ENCODE data around the gene PARP12.

DNA sequence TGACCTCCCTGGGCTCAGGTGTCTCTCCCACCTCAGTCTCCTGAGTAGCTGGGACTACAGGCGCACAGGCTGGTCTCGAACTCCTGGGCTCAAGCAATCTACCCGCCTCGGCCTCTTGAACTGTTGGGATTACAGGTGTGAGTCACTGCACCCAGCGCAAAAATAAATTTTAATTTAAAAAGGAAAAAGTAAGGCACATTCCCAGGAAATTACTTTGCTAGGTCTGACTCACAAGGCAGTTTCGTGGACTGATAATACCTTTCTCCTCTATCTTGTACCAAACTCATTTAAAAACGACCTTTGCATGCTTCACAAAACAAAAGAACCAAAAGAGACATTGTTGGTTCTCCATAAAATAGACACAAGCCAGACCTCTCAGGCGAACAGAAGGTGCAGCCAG, 29.7 kb downstream of the PARP12 start:
- no peak for TF ChIP-seq RARB (CRISPR knock-in tag; IDR thresholded peaks at IDR 0.05)
- TF ChIP-seq ESRRG (CRISPR knock-in tag; IDR thresholded peaks at IDR 0.05) = no peak
- no peak for TF ChIP-seq ARNTL (CRISPR knock-in tag; IDR thresholded peaks at IDR 0.05; ENCODE audit: borderline replicate concordance, low read depth)
- TF ChIP-seq BACH2 (CRISPR knock-in tag; IDR thresholded peaks at IDR 0.05; ENCODE audit: borderline replicate concordance) = no peak
- TF ChIP-seq ISL1 (CRISPR knock-in tag; IDR thresholded peaks at IDR 0.05) = no peak
- TF ChIP-seq PATZ1 (CRISPR knock-in tag; IDR thresholded peaks at IDR 0.05; ENCODE audit: borderline replicate concordance) = no peak
- TF ChIP-seq ZNF70 (CRISPR knock-in tag; IDR thresholded peaks at IDR 0.05) = no peak
- no peak for TF ChIP-seq ZFP3 (CRISPR knock-in tag; IDR thresholded peaks at IDR 0.05)
- TF ChIP-seq ZC3H10 (CRISPR knock-in tag; IDR thresholded peaks at IDR 0.05) = no peak
- TF ChIP-seq, protein P1, sequence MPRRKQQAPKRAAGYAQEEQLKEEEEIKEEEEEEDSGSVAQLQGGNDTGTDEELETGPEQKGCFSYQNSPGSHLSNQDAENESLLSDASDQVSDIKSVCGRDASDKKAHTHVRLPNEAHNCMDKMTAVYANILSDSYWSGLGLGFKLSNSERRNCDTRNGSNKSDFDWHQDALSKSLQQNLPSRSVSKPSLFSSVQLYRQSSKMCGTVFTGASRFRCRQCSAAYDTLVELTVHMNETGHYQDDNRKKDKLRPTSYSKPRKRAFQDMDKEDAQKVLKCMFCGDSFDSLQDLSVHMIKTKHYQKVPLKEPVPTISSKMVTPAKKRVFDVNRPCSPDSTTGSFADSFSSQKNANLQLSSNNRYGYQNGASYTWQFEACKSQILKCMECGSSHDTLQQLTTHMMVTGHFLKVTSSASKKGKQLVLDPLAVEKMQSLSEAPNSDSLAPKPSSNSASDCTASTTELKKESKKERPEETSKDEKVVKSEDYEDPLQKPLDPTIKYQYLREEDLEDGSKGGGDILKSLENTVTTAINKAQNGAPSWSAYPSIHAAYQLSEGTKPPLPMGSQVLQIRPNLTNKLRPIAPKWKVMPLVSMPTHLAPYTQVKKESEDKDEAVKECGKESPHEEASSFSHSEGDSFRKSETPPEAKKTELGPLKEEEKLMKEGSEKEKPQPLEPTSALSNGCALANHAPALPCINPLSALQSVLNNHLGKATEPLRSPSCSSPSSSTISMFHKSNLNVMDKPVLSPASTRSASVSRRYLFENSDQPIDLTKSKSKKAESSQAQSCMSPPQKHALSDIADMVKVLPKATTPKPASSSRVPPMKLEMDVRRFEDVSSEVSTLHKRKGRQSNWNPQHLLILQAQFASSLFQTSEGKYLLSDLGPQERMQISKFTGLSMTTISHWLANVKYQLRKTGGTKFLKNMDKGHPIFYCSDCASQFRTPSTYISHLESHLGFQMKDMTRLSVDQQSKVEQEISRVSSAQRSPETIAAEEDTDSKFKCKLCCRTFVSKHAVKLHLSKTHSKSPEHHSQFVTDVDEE (CRISPR knock-in tag; IDR thresholded peaks at IDR 0.05) = no peak
- TF ChIP-seq ZFP30 (CRISPR knock-in tag; IDR thresholded peaks at IDR 0.05) = no peak
- TF ChIP-seq, protein P2, sequence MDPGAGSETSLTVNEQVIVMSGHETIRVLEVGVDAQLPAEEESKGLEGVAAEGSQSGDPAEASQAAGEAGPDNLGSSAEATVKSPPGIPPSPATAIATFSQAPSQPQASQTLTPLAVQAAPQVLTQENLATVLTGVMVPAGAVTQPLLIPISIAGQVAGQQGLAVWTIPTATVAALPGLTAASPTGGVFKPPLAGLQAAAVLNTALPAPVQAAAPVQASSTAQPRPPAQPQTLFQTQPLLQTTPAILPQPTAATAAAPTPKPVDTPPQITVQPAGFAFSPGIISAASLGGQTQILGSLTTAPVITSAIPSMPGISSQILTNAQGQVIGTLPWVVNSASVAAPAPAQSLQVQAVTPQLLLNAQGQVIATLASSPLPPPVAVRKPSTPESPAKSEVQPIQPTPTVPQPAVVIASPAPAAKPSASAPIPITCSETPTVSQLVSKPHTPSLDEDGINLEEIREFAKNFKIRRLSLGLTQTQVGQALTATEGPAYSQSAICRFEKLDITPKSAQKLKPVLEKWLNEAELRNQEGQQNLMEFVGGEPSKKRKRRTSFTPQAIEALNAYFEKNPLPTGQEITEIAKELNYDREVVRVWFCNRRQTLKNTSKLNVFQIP (CRISPR knock-in tag; IDR thresholded peaks at IDR 0.05; ENCODE audit: borderline replicate concordance, low read depth) = no peak
